ENCODE data around the gene PCK2. TPM values are rescaled to one million over a fixed set of nuclear protein-coding genes. Genes with fewer than 3 reads are reported as not detected.

Gene PCK2
- total and polyA plus RNA-seq, 2 of the 8 experiments (the other 6 are each of a cell fraction or from before 2014, with no cell fraction given): 81.9 to 115 TPM

DNA sequence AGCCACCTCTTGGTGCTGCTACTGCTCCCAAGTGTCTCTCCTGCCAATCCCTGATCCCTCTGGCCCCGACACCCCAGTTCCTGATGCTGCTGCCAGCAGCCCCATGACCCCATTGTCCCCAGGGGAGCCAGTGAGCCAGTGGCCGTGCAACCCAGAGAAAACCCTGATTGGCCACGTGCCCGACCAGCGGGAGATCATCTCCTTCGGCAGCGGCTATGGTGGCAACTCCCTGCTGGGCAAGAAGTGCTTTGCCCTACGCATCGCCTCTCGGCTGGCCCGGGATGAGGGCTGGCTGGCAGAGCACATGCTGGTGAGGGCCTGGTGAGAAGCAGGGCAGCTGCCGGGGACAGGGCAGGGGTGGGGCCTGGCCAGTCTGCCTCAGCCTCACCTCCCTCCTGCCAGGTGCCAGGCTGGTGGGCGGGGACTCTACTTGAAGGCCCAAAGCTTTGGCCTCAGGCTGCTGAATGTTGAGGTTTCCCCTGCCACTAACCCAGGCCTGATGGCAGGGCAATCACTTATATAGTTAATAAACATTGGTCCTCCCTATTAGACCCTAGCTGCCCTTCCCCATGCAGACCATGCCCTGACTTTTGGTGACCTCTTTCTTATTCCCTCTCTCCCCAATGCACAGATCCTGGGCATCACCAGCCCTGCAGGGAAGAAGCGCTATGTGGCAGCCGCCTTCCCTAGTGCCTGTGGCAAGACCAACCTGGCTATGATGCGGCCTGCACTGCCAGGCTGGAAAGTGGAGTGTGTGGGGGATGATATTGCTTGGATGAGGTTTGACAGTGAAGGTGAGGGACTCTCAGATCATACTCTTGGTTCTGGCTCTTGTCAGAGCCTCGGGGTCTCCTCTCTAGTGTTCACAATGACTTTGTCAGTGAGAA lies 5.1 kb downstream of the PCK2 start:
- H2AFZ ChIP-seq (ENCODE audit: low read length): no peak overlapping the region
- H3K4ac ChIP-seq (replicated peaks; ENCODE audit: insufficient read length, low read depth, low read length): no peak overlapping the region
- peaks cover 0 to 9% (median 6%) of the 10 kb centered on the region in 4 experiments; a peak in 6 of 7 replicates for H3K4me1 ChIP-seq (replicated peaks in 1 of 4; ENCODE audit: control insufficient read depth in 3 of 4, insufficient read depth in 4 of 4, low read length in 3 of 4)
- FAIRE-seq (no peak), DNase-seq (ENCODE audit: low read depth in 1 of 2, low spot score in 2 of 2) (no peak)
- H3K56ac ChIP-seq (replicated peaks; ENCODE audit: insufficient read length, low read depth, low read length): no peak overlapping the region
- no peak overlapping the region for H3K27ac ChIP-seq (ENCODE audit: low read depth, low read length)
- H3K4me3 ChIP-seq (ENCODE audit: extremely low read depth in 1 of 4, insufficient read depth in 2 of 4, low read depth in 3 of 4, low read length in 4 of 4): no peak overlapping the region
- H4K8ac ChIP-seq (ENCODE audit: extremely low read depth, insufficient read depth, low read length): no peak overlapping the region; the same call in 1 of the 2 replicates
- H4K91ac ChIP-seq (replicated peaks; ENCODE audit: insufficient read length, low read length): no peak overlapping the region
- peaks cover 8% of the 10 kb centered on the region for H3K23me2 ChIP-seq (ENCODE audit: low read depth, low read length)
- no peak overlapping the region for H2BK12ac ChIP-seq (ENCODE audit: low read depth, low read length)
- no peak overlapping the region for H4K5ac ChIP-seq (ENCODE audit: insufficient read length, low read depth, low read length)
- peaks cover 5% of the 10 kb centered on the region for H3K79me1 ChIP-seq (ENCODE audit: low read depth, low read length)
- H3K14ac ChIP-seq (ENCODE audit: insufficient read length): no peak overlapping the region
- no peak overlapping the region for H2BK15ac ChIP-seq (ENCODE audit: low read length)
- peaks cover 0 to 21% of the 10 kb centered on the region in 2 experiments; a peak in 2 of 4 replicates for H3K79me2 ChIP-seq (ENCODE audit: control insufficient read depth in 1 of 2, insufficient read depth in 2 of 2, low read length in 2 of 2)
- 96% methylated on average over 16 of the region's 17 CpGs; no CpG with 5 or more reads in 1 of the 2 experiments for WGBS, 2 experiments (ENCODE audit: extremely low coverage in 1 of 2, insufficient coverage in 1 of 2, insufficient read length in 1 of 2, insufficient replicate concordance in 2 of 2, low coverage in 1 of 2, low lambda C conversion rate in 2 of 2, missing lambda C conversion rate in 1 of 2)
- H2BK120ac ChIP-seq (replicated peaks; ENCODE audit: low read depth, low read length): no peak overlapping the region
- H2BK20ac ChIP-seq (ENCODE audit: low read length): no peak overlapping the region
- no peak overlapping the region for H2BK5ac ChIP-seq (ENCODE audit: low read depth, low read length)
- H3K9ac ChIP-seq (replicated peaks in 1 of 4; ENCODE audit: extremely low read depth in 1 of 4, low read depth in 3 of 4, low read length in 3 of 4): no peak overlapping the region
- peaks cover 0 to 3% of the 10 kb centered on the region in 2 experiments; a peak in 3 of 4 replicates for H3K9me3 ChIP-seq (ENCODE audit: insufficient read depth in 2 of 2, low read depth in 1 of 2, low read length in 1 of 2)
- H3K4me2 ChIP-seq (ENCODE audit: insufficient read depth in 1 of 2, low read depth in 2 of 2, low read length in 2 of 2): no peak overlapping the region
- POLR2A ChIA-PET (ENCODE audit: partially characterized antibody): interaction anchor here (0.8 to 23.9 kb wide), 9 partner anchors 6 to 44 kb away, joined by 3 to 626 read pairs (median 5); partner anchors contain the start of genes CPNE6, DCAF11, EMC9 and NRL
- no peak overlapping the region for H2AK5ac ChIP-seq (ENCODE audit: low read depth, low read length)
- no peaks in the 10 kb centered on the region for H3K27me3 ChIP-seq (replicated peaks in 1 of 4; ENCODE audit: control insufficient read depth in 3 of 4, extremely low read depth in 1 of 4, insufficient read depth in 3 of 4, low read length in 3 of 4)
- H3K36me3 ChIP-seq (ENCODE audit: control insufficient read depth in 2 of 4, insufficient read depth in 4 of 4, low read length in 3 of 4): peaks cover 9 to 70% (median 43%) of the 10 kb centered on the region in 4 experiments; a peak in 7 of 8 replicates
- H3K18ac ChIP-seq (ENCODE audit: extremely low read depth, low read length): no peak overlapping the region
- no peak overlapping the region for H3K23ac ChIP-seq (ENCODE audit: insufficient read length)
- H4K20me1 ChIP-seq (replicated peaks in 1 of 2; ENCODE audit: control insufficient read depth in 1 of 2, insufficient read depth in 2 of 2, low read length in 2 of 2): peaks cover 7 to 11% of the 10 kb centered on the region in 2 experiments
- CTCF ChIA-PET (ENCODE audit: partially characterized antibody): interaction anchor here (0.9 to 12.8 kb wide), 3 partner anchors 7 to 41 kb away, joined by 3 to 160 read pairs (median 3); no protein-coding TSS in a partner anchor
- no peak for TF ChIP-seq RBBP5 (IDR thresholded peaks at IDR 0.05; ENCODE audit: borderline replicate concordance, low read depth, low read length)
- TF ChIP-seq GTF2F1 (IDR thresholded peaks at IDR 0.05; ENCODE audit: borderline replicate concordance, low read depth, low read length): no peak
- no peak for TF ChIP-seq RAD21 (IDR thresholded peaks at IDR 0.05 in 1 of 2, conservative IDR thresholded peaks at IDR 0.05 in 1 of 2; ENCODE audit: low read depth in 2 of 2, low read length in 2 of 2)
- TF ChIP-seq, protein P1, sequence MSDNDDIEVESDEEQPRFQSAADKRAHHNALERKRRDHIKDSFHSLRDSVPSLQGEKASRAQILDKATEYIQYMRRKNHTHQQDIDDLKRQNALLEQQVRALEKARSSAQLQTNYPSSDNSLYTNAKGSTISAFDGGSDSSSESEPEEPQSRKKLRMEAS (IDR thresholded peaks at IDR 0.05): no peak
- no peak for TF ChIP-seq ASH2L (IDR thresholded peaks at IDR 0.05; ENCODE audit: low read length)
- no peak for TF ChIP-seq SP4 (IDR thresholded peaks at IDR 0.05; ENCODE audit: low read length)
- TF ChIP-seq EZH2 (IDR thresholded peaks at IDR 0.05; ENCODE audit: low read depth, low read length, severe bottlenecking): no peak
- no peak for TF ChIP-seq JUND (IDR thresholded peaks at IDR 0.05; ENCODE audit: low read length)
- no peak for TF ChIP-seq SUZ12 (IDR thresholded peaks at IDR 0.05; ENCODE audit: low read length)
- TF ChIP-seq E2F6 (IDR thresholded peaks at IDR 0.05): no peak

Data from H1 (cell line).